GDM1 (cell line): ENCODE measurements around the gene HARS1.
"Not testable (repeated sequence)": the region's sequence is repeated elsewhere in the genome, so short reads cannot be mapped to it uniquely, and the experiment has no call there.

Experiments used
- DNase-seq: peaks from one replicate; lab custom pipeline; 2025; lab: John Stamatoyannopoulos, UW

Gene HARS1

GRCh38 chr5:140633021-140633471 is 58.1 kb downstream of the HARS1 start, which contains the start of gene CD14:
Gene CD14, minus strand, starts transcription at chr5:140633175. Its CDS starts 104 bp downstream, at chr5:140633071.
- no peak for DNase-seq

DNA sequence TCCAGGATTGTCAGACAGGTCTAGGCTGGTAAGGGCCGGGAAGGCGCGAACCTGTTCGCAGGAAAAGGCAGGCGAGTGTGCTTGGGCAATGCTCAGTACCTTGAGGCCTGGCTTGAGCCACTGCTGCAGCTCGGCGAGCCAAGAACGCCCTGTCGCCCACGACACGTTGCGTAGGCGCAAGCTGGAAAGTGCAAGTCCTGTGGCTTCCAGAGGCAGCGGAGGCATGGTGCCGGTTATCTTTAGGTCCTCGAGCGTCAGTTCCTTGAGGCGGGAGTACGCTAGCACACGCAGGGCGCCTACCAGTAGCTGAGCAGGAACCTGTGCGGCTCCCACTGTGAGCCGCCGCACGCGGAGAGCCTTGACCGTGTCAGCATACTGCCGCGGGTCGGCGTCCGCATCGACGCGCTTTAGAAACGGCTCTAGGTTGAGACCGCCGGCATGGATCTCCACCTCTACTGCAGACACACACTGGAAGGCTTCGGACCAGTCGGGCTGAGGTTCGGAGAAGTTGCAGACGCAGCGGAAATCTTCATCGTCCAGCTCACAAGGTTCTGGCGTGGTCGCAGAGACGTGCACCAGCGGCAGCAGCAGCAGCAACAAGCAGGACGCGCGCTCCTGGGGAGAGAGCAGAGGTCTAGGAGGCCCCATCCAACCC is 58.7 kb downstream of the HARS1 start:
- DNase-seq: no peak

DNA sequence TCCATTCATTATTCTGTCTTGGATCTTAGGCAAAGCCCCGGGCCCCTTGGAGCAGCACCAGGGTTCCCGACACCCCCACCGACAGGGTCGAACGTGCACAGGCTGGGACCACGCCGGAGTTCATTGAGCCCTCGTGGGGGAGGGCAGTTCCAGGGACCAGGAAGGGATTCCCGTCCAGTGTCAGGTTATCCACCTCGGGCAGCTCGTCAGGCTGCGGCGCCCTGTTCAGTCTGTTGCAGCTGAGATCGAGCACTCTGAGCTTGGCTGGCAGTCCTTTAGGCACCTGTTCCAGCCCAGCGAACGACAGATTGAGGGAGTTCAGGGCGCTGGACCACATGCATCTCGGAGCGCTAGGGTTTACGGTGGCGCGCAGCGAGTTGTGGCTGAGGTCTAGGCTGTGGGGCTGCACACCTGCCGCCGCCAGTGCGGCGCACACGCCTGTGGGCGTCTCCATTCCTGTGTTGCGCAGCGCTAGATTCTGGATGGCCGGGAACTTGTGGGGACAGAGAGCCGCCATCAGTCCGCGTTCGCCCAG is 59.3 kb downstream of the HARS1 start:
- DNase-seq: no peak

- DNase-seq: no peak
These were observed 60.1 kb downstream of the HARS1 start for GRCh38 chr5:140631036-140631417.

- DNase-seq: no peak
These were observed 60.7 kb downstream of the HARS1 start for GRCh38 chr5:140630292-140631035.

DNA sequence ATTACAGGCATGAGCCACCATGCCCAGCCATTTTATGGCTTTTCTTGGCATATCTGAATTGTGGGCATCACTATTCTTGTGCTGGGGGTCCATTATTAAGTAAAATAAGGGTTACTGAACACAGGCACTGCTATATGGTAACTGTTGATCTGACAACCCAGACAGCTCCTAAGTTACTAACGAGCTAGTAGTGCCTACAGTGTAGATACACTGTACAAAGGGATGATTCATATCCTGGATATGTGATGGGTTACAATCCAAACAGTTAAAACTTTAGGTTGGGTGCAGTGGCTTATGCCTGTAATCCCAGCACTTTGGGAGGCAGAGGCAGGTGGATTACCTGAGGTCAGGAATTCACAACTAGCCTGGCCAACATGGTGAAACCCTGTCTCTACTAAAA is 62.5 kb downstream of the HARS1 start:
- DNase-seq: no peak

- DNase-seq: no peak
These were observed 63.2 kb downstream of the HARS1 start for GRCh38 chr5:140627972-140628371.

GRCh38 chr5:140624886-140625285 is 66.3 kb downstream of the HARS1 start:
- not testable (repeated sequence) for DNase-seq
